Trophoblast cell (in vitro differentiated cells and primary cell): ENCODE data around the gene MRTFB.

Source experiments
- DNase-seq, 2 donors: peaks; one replicate each; pipeline ENCODE4 v3.0.0-alpha.2; 2016
- H2AFZ ChIP-seq: 2 replicates; pipeline ENCODE4 v1.6.1; 2013; ENCODE audit warnings: low read length, moderate library complexity, mild to moderate bottlenecking; ENCODE audit not compliant: insufficient read depth, poor library complexity
- H2AK5ac ChIP-seq: 2 replicates; pipeline ENCODE4 v1.6.1; 2013; ENCODE audit warnings: mild to moderate bottlenecking, low read length
- H2BK120ac ChIP-seq: 2 replicates; pipeline ENCODE4 v1.6.1; 2013; ENCODE audit warnings: low read length, mild to moderate bottlenecking, moderate library complexity; ENCODE audit not compliant: insufficient read depth, poor library complexity
- H2BK12ac ChIP-seq: 2 replicates; pipeline ENCODE4 v1.6.1; 2013; ENCODE audit warnings: mild to moderate bottlenecking, low read length, moderate library complexity
- H2BK5ac ChIP-seq: 2 replicates; pipeline ENCODE4 v1.6.1; 2013; ENCODE audit warnings: low read length, low read depth, moderate library complexity, mild to moderate bottlenecking; ENCODE audit not compliant: poor library complexity
- H3K14ac ChIP-seq: 2 replicates; pipeline ENCODE4 v1.6.1; 2013; ENCODE audit warnings: mild to moderate bottlenecking, low read length
- H3K18ac ChIP-seq: 2 replicates; pipeline ENCODE4 v1.6.1; 2013; ENCODE audit warnings: mild to moderate bottlenecking, low read length
- H3K23ac ChIP-seq: 2 replicates; pipeline ENCODE4 v1.6.1; 2013; ENCODE audit warnings: low read length
- H3K27ac ChIP-seq: 2 replicates; pipeline ENCODE4 v1.5.1; 2013; ENCODE audit warnings: low read depth, mild to moderate bottlenecking, inconsistent platforms, low read length, moderate library complexity
- H3K27me3 ChIP-seq: 2 replicates; pipeline ENCODE4 v1.6.1; 2013; ENCODE audit warnings: inconsistent platforms, mild to moderate bottlenecking, low read length, moderate library complexity; ENCODE audit not compliant: insufficient read depth
- H3K36me3 ChIP-seq, 2 experiments: 1 replicate in 1 of 2; 2 replicates in 1 of 2; pipeline ENCODE4 v1.6.1; 2013; ENCODE audit warnings: low read length in 2 of 2, mild to moderate bottlenecking in 2 of 2, moderate library complexity in 1 of 2; ENCODE audit not compliant: insufficient read depth in 2 of 2, control insufficient read depth in 1 of 2
- H3K4ac ChIP-seq: 2 replicates; pipeline ENCODE4 v1.6.1; 2013; ENCODE audit warnings: low read depth, mild to moderate bottlenecking, low read length, moderate library complexity
- H3K4me1 ChIP-seq, 2 experiments: 1 replicate in 1 of 2; 2 replicates in 1 of 2; pipeline ENCODE4 v1.6.1; 2013; ENCODE audit warnings: low read length in 2 of 2, mild to moderate bottlenecking in 2 of 2, moderate library complexity in 1 of 2; ENCODE audit not compliant: insufficient read depth in 2 of 2, control insufficient read depth in 1 of 2
- H3K4me2 ChIP-seq: 2 replicates; pipeline ENCODE4 v1.6.1; 2013; ENCODE audit warnings: inconsistent platforms, mild to moderate bottlenecking, low read length, moderate library complexity
- H3K4me3 ChIP-seq: 2 replicates; pipeline ENCODE4 v1.5.1; 2013; ENCODE audit warnings: mild to moderate bottlenecking, low read depth, low read length, inconsistent platforms
- H3K79me1 ChIP-seq: one replicate; pipeline ENCODE4 v1.6.1; 2013; ENCODE audit warnings: low read length
- H3K79me2 ChIP-seq: 2 replicates; pipeline ENCODE4 v1.6.1; 2013; ENCODE audit warnings: low read length, mild to moderate bottlenecking; ENCODE audit not compliant: control insufficient read depth, insufficient read depth, poor library complexity
- H3K9ac ChIP-seq: 2 replicates; pipeline ENCODE4 v1.6.1; 2013; ENCODE audit warnings: mild to moderate bottlenecking, low read length
- H3K9me3 ChIP-seq: 2 replicates; pipeline ENCODE4 v1.6.1; 2013; ENCODE audit warnings: low read depth, mild to moderate bottlenecking, control low read depth, inconsistent platforms, low read length; ENCODE audit not compliant: insufficient read depth
- H4K12ac ChIP-seq: 2 replicates; pipeline ENCODE4 v1.6.1; 2013; ENCODE audit warnings: low read depth, mild to moderate bottlenecking, low read length, moderate library complexity
- H4K8ac ChIP-seq: 2 replicates; pipeline ENCODE4 v1.6.1; 2013; ENCODE audit warnings: low read depth, mild to moderate bottlenecking, low read length, moderate library complexity
- H4K91ac ChIP-seq: one replicate; pipeline ENCODE4 v1.6.1; 2013; ENCODE audit warnings: low read depth, mild to moderate bottlenecking, low read length, moderate library complexity
- WGBS: extraction: QIAGEN DNeasy Blood & Tissue Kit; methylation state at CpG from one replicate; pipeline ENCODE4 v1.1.7; 2013; ENCODE audit warnings: missing lambda C conversion rate; ENCODE audit not compliant: insufficient read length, insufficient coverage; ENCODE audit errors: extremely low coverage; 5-methylcytosine and 5-hydroxymethylcytosine counted together

Gene MRTFB

GRCh38 chr16:14238756-14239155, 167.6 kb downstream of the MRTFB start:
- no peak overlapping the region for H4K8ac ChIP-seq
- no CpG with 5 or more reads among the region's 5 CpGs for WGBS
- no peak overlapping the region for H3K23ac ChIP-seq

GRCh38 chr16:14239791-14240190, 168.7 kb downstream of the MRTFB start:
- H2BK5ac ChIP-seq: no peak overlapping the region
- no peaks in the 10 kb centered on the region for H3K79me2 ChIP-seq
- no peak overlapping the region for H3K4me2 ChIP-seq
- no peaks in the 10 kb centered on the region for H3K79me1 ChIP-seq
- no peak overlapping the region for H3K27ac ChIP-seq
- no peaks in the 10 kb centered on the region for H3K9me3 ChIP-seq
- H2BK120ac ChIP-seq: no peak overlapping the region
- H4K91ac ChIP-seq: no peak overlapping the region
- H2AFZ ChIP-seq: no peak overlapping the region
- H2BK12ac ChIP-seq: no peak overlapping the region
- no peak for DNase-seq
- peaks cover 0 to 4% of the 10 kb centered on the region in 2 experiments for H3K4me1 ChIP-seq
- no peak overlapping the region for H3K14ac ChIP-seq
- H3K23ac ChIP-seq: no peak overlapping the region
- peaks cover 15 to 23% of the 10 kb centered on the region in 2 experiments for H3K36me3 ChIP-seq
- no peak overlapping the region for H3K9ac ChIP-seq
- H4K12ac ChIP-seq: no peak overlapping the region
- no peak overlapping the region for H3K4ac ChIP-seq
- H3K18ac ChIP-seq: no peak overlapping the region
- H2AK5ac ChIP-seq: no peak overlapping the region
- no CpG with 5 or more reads among the region's 6 CpGs for WGBS
- H4K8ac ChIP-seq: no peak overlapping the region
- H3K27me3 ChIP-seq: no peaks in the 10 kb centered on the region
- no peak overlapping the region for H3K4me3 ChIP-seq

More at GRCh38 chr16:14238756-14239155, 167.6 kb downstream of the MRTFB start:
- no peaks in the 10 kb centered on the region for H3K79me1 ChIP-seq
- H2AK5ac ChIP-seq: no peak overlapping the region
- H3K14ac ChIP-seq: no peak overlapping the region
- no peak overlapping the region for H3K4me2 ChIP-seq
- no peak overlapping the region for H4K91ac ChIP-seq
- H4K12ac ChIP-seq: no peak overlapping the region
- no peak overlapping the region for H2BK5ac ChIP-seq
- no peak overlapping the region for H3K9ac ChIP-seq
- H3K27me3 ChIP-seq: no peaks in the 10 kb centered on the region
- DNase-seq: no peak
- no peak overlapping the region for H3K4ac ChIP-seq
- H3K9me3 ChIP-seq: no peaks in the 10 kb centered on the region
- no peaks in the 10 kb centered on the region for H3K79me2 ChIP-seq
- no peak overlapping the region for H2BK12ac ChIP-seq
- no peak overlapping the region for H3K4me3 ChIP-seq
- H2AFZ ChIP-seq: no peak overlapping the region
- H3K4me1 ChIP-seq: peaks cover 0 to 4% of the 10 kb centered on the region in 2 experiments
- H3K27ac ChIP-seq: no peak overlapping the region
- no peak overlapping the region for H2BK120ac ChIP-seq
- peaks cover 17 to 29% of the 10 kb centered on the region in 2 experiments for H3K36me3 ChIP-seq
- no peak overlapping the region for H3K18ac ChIP-seq

GRCh38 chr16:14240219-14240843, 169.2 kb downstream of the MRTFB start:
- no peak overlapping the region for H2AFZ ChIP-seq
- H2BK5ac ChIP-seq: no peak overlapping the region
- WGBS: no CpG with 5 or more reads among the region's 10 CpGs

GRCh38 chr16:14240964-14241363, 169.8 kb downstream of the MRTFB start:
- Histone ChIP-seq H4K91ac (no peak overlapping the region), H2AK5ac (no peak overlapping the region), H3K4me3 (no peak overlapping the region), H4K8ac (no peak overlapping the region), H3K27me3 (no peaks in the 10 kb centered on the region), H3K9ac (no peak overlapping the region), H2BK120ac (no peak overlapping the region), H4K12ac (no peak overlapping the region), H3K79me1 (no peaks in the 10 kb centered on the region), H3K18ac (no peak overlapping the region), H3K4me1 (peaks cover 0 to 4% of the 10 kb centered on the region in 2 experiments), H2BK12ac (no peak overlapping the region), H3K79me2 (no peaks in the 10 kb centered on the region), H3K36me3 (peaks cover 7 to 18% of the 10 kb centered on the region in 2 experiments), H3K4ac (no peak overlapping the region), H2AFZ (no peak overlapping the region), H3K23ac (no peak overlapping the region), H3K27ac (no peak overlapping the region), H2BK5ac (no peak overlapping the region), H3K4me2 (no peak overlapping the region), H3K9me3 (no peaks in the 10 kb centered on the region), H3K14ac (no peak overlapping the region)
- DNase-seq: no peak
- WGBS: no CpG with 5 or more reads among the region's 7 CpGs

More at GRCh38 chr16:14240219-14240843, 169.2 kb downstream of the MRTFB start:
- Histone ChIP-seq H3K4me3 (no peak overlapping the region), H4K12ac (no peak overlapping the region), H3K14ac (no peak overlapping the region), H3K9ac (no peak overlapping the region), H3K18ac (no peak overlapping the region), H3K23ac (no peak overlapping the region), H3K36me3 (peaks cover 9 to 18% of the 10 kb centered on the region in 2 experiments), H2AK5ac (no peak overlapping the region), H4K91ac (no peak overlapping the region), H3K27me3 (no peaks in the 10 kb centered on the region), H3K9me3 (no peaks in the 10 kb centered on the region), H3K79me1 (no peaks in the 10 kb centered on the region), H3K27ac (no peak overlapping the region), H3K79me2 (no peaks in the 10 kb centered on the region), H3K4me1 (peaks cover 0 to 4% of the 10 kb centered on the region in 2 experiments), H3K4me2 (no peak overlapping the region), H3K4ac (no peak overlapping the region), H2BK120ac (no peak overlapping the region), H2BK12ac (no peak overlapping the region), H4K8ac (no peak overlapping the region)
- peak in 1 of 2 donors; percentile 5 for DNase-seq
